GM21723 (cell line): Measurements from ENCODE around the gene KIF21A.

Source experiments
- ATAC-seq: cut with Tn5 transposase; IDR thresholded peaks from one replicate; pipeline ENCODE4 v1.9.1; 2021; ENCODE audit warnings: mild to moderate bottlenecking, moderate library complexity; ENCODE audit not compliant: unreplicated experiment

KIF21A gene

GRCh38 chr12:39440101-39440500 is 2.8 kb downstream of the KIF21A start:
- ATAC-seq, result no peak

DNA sequence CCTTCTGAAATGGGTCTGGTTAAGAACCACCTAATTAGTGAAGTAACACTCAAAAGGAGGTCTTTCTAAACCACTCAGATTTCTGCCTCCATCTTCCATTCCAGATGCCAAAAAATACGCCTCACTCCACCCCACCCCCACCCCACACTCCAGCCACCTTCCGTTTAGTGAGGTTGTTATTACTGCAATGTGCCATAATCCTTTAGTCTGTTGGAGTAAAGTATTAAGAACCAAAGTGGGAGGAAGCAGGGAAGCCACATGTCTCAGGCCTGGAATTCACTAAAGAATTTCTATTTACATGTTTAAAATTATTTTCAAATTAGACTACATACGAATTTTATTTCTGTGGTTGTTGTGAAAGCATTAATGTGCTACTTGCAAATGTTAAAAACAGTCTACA is 7.4 kb downstream of the KIF21A start:
- no peak for ATAC-seq

DNA sequence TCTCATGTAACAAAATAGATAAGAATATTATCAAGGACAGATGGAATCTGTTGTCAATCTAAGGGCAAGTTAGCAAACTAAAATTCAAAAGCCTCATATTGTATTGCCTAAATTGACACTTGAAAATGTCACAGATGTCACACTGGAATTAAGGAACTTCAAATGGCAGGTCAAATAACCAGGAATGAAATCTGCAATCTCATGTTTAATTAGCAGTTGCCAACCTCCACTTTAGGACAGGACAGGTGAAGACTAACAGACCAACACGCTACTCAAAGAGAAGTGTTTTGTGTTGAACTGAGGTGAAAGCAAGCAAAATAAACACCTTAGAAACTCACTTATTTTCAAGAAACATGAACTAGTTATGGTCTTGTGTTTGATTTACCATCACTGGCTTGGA is 11.1 kb downstream of the KIF21A start:
- ATAC-seq, result no peak

DNA sequence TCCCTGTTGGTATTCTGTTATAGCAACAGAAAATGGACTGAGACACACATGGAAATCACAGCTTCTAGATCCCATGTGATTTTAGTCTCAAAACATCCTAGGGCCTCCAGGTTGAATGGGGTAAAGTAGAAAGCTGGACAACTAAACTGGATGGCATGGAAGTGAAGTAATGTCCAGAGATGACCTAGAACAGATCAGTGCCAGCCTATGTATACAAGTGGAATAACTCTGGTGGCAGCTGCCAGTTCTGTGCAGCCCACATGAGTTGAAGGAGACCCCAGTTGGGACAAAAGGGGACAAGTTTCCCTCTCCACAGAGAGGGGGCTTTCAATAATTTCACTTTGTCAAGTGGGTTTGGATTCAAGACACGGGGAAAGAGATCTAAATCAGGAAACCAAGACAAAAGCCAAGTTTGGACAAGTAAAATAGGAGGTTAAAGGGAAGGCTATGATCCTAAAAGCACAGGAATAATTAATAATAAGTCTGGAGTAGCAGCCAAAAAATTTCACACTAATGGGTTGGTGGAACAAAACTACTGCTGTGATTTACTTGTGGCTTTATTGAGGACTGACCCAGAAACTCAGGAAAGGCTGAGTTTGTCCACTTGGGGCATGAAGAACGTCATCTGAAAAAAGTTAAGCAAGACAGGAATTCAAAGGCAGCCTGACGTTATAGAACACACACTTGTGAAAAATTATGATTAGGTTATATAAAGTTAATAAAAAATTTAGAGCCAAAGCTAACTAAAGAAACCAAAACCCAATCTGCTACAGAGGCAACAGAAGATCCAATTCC is 11.7 kb downstream of the KIF21A start:
- no peak for ATAC-seq

GRCh38 chr12:39429809-39430208 is 13.1 kb downstream of the KIF21A start:
- ATAC-seq, result no peak

DNA sequence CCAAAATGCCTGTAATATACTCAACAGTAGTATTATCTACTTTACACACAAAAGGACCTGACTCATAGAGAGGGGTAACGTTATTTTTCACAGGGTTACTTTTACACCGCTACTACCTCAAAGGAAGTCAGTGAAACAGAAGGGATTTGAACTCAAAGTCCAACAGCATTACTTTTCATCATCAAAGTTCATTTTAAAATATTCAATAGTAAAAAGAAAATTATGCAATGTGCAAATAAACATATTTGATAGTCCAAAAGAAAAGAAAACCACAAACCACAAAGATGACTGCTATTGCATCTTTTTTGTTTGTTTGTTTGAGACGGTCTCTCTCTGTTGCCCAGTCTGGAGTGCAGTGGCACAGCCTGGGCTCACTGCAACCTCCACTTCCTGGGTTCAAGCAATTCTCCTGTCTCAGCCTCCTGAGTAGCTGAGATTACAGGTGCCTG is 15.5 kb downstream of the KIF21A start:
- ATAC-seq, result no peak

- ATAC-seq, result no peak
These were observed 16.2 kb downstream of the KIF21A start for GRCh38 chr12:39426636-39427240.

DNA sequence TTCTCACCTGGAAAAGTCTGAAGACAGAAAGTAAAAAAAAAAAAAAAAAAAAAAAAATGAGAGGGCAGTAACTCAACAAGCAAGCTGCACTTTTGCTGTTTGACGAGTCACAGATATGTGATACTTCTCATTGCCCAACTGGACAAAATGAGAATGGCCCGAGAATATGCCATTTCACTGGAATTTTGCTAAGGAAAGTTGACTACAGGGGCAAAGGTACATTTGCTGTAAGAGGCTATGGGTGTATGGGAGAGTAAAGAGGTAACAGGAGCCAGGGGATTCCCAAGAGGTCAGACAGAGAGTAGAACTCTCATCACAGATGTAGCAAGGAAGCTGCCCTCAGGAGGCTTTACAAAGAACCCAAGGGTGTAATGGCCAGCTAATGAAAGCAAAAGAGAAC is 22.9 kb downstream of the KIF21A start:
- no peak for ATAC-seq

DNA sequence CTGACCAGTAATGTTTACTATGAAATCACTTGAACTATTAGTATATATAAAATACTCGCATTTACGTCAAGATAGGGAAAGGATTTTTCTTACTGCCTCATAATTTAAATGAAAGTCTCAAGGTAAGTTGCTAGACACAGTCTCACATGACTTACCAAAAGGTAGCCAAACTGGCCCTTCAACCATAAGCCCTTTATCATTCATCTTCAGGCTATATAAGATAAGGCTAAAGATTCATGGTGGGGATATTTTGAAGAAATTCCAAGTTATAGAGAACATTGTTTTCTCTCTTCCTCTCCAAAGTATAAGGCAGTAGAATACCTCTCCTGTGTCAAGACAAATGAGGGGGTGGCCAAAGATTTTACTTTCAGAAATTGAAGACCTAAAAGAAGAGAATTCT is 23.4 kb downstream of the KIF21A start:
- ATAC-seq, result no peak

- ATAC-seq, result no peak
These were observed 25.0 kb downstream of the KIF21A start for GRCh38 chr12:39417916-39418315.

GRCh38 chr12:39413836-39414771 is 28.8 kb downstream of the KIF21A start:
- ATAC-seq, result no peak

DNA sequence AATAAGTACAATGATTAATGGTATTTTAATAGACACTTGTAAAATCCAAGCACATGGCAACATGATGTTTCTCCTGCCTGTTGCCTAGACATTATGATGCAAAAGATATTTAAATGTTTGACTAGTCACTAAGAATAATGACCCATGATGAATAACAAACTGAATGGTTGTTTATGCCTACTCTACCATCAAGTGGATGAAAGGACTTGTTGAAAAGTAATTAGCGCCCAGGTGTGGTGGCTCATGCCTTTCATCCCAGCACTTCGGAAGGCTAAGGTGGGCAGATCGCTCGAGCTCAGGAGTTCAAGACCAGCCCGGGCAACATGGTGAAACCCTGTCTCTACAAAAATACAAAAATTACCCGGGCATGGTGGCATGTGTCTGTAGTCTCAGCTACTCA is 30.7 kb downstream of the KIF21A start:
- ATAC-seq, result no peak

GRCh38 chr12:39406262-39406661 is 36.7 kb downstream of the KIF21A start:
- no peak for ATAC-seq

GRCh38 chr12:39405580-39405979 is 37.3 kb downstream of the KIF21A start:
- ATAC-seq, result no peak

DNA sequence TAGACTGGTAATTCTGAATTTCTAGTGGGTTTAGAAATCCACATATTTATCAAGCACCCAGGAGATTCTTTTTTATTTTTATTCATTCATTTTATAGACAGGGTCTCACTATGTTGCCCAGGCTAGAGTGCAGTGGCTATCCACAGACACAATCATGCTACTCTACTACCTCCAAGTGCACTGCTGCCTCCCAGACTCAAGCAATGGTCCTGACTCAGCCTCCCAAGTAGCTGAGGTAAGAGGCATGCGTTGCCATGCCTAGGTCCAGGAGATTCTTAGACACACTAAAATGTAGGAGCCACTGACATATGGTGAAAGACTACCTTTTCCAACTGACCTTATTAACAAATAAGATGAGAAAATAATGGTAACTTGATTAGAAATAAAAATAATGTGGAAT is 38.9 kb downstream of the KIF21A start:
- ATAC-seq, result no peak

- ATAC-seq, result no peak
These were observed 39.5 kb downstream of the KIF21A start for GRCh38 chr12:39403376-39403775.

GRCh38 chr12:39402922-39403321 is 40.0 kb downstream of the KIF21A start:
- no peak for ATAC-seq

- no peak for ATAC-seq
These were observed 41.5 kb downstream of the KIF21A start for GRCh38 chr12:39401459-39401858.

DNA sequence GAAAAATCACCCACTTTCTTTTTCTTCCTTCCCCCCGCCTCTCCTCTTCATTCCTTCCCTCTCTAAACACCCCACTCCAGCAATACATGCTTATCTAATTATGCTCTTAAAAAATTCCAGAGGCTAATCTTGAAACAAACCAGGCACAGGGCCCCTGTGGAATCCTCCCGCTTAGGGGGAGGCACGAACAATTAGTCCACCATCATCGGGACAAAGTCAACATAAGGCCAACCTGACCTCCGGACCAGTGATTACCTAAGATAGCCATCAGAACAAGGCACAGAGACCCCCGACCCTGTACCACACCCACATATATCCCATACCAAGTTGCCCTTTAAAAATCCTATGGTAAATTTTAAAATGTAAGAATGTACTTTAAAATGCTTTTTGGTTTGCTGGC is 47.1 kb downstream of the KIF21A start:
- no peak for ATAC-seq

DNA sequence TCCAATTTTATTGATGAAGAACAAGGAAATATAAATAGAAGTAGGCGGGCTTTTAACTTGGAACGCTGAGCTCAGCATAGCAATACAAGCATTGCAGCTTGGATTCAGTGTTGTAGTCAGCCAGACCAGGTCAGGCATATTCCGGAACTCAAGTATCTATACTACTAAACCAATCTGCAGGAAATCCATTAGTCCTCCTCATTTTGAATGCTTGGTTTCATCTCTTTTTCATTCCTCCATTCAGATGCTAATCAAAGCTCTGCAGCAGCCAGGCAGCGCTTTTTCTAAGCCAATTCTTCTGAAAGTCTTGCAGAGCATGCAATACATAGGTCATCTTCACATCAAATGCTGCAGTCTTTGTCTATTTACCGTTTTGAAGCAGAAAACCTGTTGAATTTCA is 49.0 kb downstream of the KIF21A start:
- ATAC-seq, result no peak

DNA sequence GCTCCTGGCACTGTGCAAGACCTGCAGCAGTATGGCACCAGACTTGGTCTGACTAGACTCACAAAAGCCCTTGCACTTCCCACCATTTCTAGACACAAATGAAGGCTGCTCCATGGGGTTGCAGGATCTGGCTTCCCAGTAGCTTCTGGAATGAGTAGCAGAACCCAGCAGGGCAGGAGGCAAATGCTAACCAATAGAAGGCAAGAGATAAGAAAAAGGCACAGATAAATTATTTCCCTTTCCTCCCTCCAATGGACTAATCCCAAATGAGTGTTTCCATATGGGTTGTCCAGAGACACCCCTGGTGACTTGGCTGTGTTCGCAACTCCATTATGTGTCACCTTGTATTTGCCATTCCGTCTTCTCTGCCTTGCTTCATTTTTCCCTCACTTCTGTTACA is 49.7 kb downstream of the KIF21A start:
- no peak for ATAC-seq
